Loucy (cell line): ENCODE measurements around the gene NPTX2.

ENCODE experiments used
- EZH2phosphoT487 ChIP-seq: fragments of 200-600 bp; IDR thresholded peaks from 2 replicates; pipeline ENCODE4 v1.6.1; 2018; ENCODE audit warnings: antibody characterized with exemption, mild to moderate bottlenecking, moderate library complexity, borderline replicate concordance
- TF ChIP-seq, protein P1 (sequence below): fragments of 200-600 bp; sonication (generic); conservative IDR thresholded peaks from 2 replicates; pipeline ENCODE4 v1.5.1; 2014; ENCODE audit warnings: mild to moderate bottlenecking, antibody characterized with exemption, low read length

DNA sequence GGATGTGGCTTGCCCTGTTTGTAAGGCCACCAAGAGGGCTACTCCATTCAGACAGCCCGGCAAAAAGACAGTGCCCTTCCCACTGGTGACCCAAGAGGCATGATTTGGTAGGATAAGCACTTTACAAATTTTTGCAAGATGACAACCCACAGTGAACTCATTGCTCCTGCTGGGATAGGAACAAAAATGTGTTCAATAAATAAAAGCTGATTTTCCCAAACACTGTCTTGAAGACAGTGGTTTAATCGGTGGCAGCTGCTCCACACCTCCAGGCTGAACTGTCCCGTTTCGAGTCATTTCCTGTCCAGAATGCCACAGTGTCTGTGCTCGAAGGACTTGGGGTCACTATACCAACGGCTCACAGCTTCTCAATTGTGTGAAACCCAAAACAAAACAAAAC, 45.1 kb upstream of the NPTX2 start:
- TF ChIP-seq, protein P1, sequence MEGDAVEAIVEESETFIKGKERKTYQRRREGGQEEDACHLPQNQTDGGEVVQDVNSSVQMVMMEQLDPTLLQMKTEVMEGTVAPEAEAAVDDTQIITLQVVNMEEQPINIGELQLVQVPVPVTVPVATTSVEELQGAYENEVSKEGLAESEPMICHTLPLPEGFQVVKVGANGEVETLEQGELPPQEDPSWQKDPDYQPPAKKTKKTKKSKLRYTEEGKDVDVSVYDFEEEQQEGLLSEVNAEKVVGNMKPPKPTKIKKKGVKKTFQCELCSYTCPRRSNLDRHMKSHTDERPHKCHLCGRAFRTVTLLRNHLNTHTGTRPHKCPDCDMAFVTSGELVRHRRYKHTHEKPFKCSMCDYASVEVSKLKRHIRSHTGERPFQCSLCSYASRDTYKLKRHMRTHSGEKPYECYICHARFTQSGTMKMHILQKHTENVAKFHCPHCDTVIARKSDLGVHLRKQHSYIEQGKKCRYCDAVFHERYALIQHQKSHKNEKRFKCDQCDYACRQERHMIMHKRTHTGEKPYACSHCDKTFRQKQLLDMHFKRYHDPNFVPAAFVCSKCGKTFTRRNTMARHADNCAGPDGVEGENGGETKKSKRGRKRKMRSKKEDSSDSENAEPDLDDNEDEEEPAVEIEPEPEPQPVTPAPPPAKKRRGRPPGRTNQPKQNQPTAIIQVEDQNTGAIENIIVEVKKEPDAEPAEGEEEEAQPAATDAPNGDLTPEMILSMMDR = no peak
- no peak for TF ChIP-seq EZH2phosphoT487
